HG02798 (cell line): ENCODE measurements around the gene PRKN.
"Not testable (repeated sequence)": the region's sequence is repeated elsewhere in the genome, so short reads cannot be mapped to it uniquely, and the experiment has no call there.

Experiments used
- ATAC-seq: cut with Tn5 transposase; IDR thresholded peaks from one replicate; pipeline ENCODE4 v1.9.1; 2021; ENCODE audit warnings: mild to moderate bottlenecking; ENCODE audit not compliant: unreplicated experiment, poor library complexity

Gene PRKN

GRCh38 chr6:162403031-162403430, 324.5 kb downstream of the PRKN start:
- no peak for ATAC-seq

GRCh38 chr6:162395181-162395580, 332.4 kb downstream of the PRKN start:
- ATAC-seq = no peak

- ATAC-seq = not testable (repeated sequence)
Measured at GRCh38 chr6:162390961-162391811, 336.4 kb downstream of the PRKN start.

GRCh38 chr6:162389343-162390085, 338.1 kb downstream of the PRKN start:
- no peak for ATAC-seq

- no peak for ATAC-seq
Measured at GRCh38 chr6:162388383-162388777, 339.2 kb downstream of the PRKN start.

GRCh38 chr6:162387718-162388382, 339.7 kb downstream of the PRKN start:
- no peak for ATAC-seq

- ATAC-seq = no peak
Measured at GRCh38 chr6:162385980-162386379, 341.6 kb downstream of the PRKN start.

GRCh38 chr6:162379757-162380409, 347.7 kb downstream of the PRKN start:
- no peak for ATAC-seq

- ATAC-seq = no peak
Measured at GRCh38 chr6:162377735-162378134, 349.8 kb downstream of the PRKN start.

- ATAC-seq = no peak
Measured at GRCh38 chr6:162373868-162374267, 353.7 kb downstream of the PRKN start.

- no peak for ATAC-seq
Measured at GRCh38 chr6:162373192-162373591, 354.4 kb downstream of the PRKN start.

- no peak for ATAC-seq
Measured at GRCh38 chr6:162372106-162372505, 355.5 kb downstream of the PRKN start.

- ATAC-seq = no peak
Measured at GRCh38 chr6:162371121-162371520, 356.4 kb downstream of the PRKN start.

- no peak for ATAC-seq
Measured at GRCh38 chr6:162369091-162369490, 358.5 kb downstream of the PRKN start.

GRCh38 chr6:162364488-162364887, 363.1 kb downstream of the PRKN start:
- no peak for ATAC-seq

GRCh38 chr6:162363757-162364156, 363.8 kb downstream of the PRKN start:
- no peak for ATAC-seq

- no peak for ATAC-seq
Measured at GRCh38 chr6:162360901-162361567, 366.5 kb downstream of the PRKN start.

- no peak for ATAC-seq
Measured at GRCh38 chr6:162358625-162359024, 368.9 kb downstream of the PRKN start.

- no peak for ATAC-seq
Measured at GRCh38 chr6:162345051-162345511, 382.5 kb downstream of the PRKN start.

GRCh38 chr6:162344646-162345010, 382.9 kb downstream of the PRKN start:
- ATAC-seq = no peak
